ENCODE measurements around the gene PNPLA7.

PNPLA7 gene

DNA sequence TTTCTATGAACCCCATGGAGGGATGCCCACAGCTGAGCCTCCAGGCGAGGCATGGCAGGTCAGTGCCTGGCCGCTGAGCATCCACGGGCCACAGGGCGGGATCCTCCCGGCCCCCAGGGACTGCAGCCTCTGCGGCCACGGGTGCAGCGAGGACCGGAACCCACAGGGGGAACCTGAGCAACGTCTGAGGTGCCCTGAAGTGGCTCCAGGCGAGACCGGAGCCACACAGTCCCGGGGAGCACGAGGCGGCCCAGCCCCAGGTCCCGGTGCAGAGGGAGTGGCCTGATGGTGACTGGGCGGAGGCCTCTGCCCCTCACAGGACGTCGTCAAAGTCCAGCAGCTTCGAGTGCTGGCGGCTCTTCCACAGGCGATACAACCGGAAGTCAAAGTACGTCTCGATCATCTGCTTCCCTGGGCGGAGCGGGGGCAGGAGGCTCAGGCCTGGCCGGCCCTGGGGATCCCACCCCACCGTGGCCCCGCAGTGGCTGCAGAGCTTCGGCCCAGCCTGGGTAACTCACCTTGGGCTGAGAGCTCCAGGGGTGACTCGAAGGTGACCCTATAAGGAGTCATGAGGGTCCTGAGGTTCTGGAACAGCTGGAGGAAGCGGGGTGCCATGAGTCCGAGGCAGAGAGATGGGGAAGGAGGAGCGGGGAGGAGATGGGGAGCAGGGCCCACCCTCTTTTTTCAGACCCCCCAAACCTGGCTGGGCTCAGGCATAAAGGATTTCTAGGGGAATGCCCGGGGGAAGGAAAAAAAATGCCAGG, 100.9 kb downstream of the PNPLA7 start:
- peak in 2 of 5 donors; percentile 7 to 24 for DNase-seq

GRCh38 chr9:137448602-137448962, 101.6 kb downstream of the PNPLA7 start:
- DNase-seq = peak in 1 of 5 donors; percentile 5

DNA sequence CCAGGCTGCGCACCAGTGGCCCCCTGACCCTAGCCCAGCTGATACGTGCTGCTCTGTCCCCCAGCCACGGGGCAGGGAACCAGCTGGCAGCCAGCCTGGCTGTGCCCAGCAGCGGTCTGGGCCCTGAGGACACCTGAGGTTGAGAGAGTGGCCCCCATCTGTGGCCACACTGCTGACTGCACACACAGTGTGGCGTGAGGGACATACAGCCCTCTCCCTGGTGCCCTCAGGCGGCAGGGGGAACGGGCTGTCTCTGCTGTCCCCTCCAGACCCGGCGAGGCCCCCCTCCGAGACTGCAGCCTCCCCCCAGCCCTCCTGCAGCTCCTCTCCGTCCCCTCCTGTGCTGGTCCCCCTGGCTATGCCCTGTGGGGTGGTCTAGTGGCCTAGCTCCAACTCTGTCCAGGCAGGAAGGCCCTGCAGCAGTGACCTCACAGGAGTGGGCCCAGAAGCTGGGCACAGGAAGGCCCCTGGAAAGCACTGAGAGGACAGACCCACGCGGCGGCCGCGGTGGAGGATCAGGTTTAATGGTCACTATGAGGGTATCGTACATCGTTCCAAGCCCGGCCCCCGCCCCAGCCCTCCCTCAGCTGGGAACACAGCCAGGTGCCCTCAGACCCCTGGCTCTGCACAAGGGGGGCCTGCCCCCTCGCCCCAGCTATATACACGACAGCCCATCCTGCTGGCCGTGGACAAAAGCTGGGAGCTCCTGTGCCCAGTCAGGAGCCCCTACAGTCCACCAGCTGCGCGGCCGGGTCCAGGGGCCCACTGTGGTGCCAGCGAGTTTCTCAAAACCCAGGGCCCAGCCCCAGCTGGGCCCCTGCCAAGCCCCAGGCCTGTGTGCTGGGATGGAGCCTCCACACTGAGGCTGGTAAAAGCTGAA, 102.2 kb downstream of the PNPLA7 start:
- DNase-seq = peak in 1 of 5 donors; percentile 8

GRCh38 chr9:137446851-137447471, 103.2 kb downstream of the PNPLA7 start:
- DNase-seq = peak in 1 of 5 donors; percentile 3

DNA sequence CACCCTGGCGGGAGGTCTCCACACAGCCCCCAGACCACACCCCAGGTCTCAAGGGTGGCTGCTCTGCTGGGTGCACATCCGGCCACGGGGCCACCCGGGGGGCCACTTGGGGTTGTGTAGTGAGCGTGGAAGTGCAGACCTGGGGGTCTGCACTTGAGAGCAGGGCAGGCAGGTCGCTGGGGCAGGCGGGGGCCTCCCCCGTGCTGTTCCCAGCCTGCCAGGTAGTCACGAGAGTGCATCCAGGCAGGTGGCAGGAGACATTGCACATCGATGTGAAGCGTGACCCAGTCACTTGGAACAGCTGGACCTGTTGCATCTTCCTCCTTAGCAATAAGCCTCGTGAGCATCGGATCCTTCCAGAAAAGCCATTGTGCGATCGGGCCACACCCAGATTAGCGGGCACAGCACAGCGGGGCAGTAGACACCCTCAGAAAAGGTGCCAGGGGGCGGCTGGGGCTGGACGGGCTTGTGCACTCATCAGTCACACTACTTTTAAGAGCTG, 104.2 kb downstream of the PNPLA7 start:
- DNase-seq = peak in 1 of 5 donors; percentile 3

- peak; percentile 57 to 79 (median 72) for DNase-seq
These were observed 104.9 kb downstream of the PNPLA7 start for GRCh38 chr9:137445275-137445807.

GRCh38 chr9:137444106-137444790, 106.0 kb downstream of the PNPLA7 start:
- DNase-seq = no peak

DNA sequence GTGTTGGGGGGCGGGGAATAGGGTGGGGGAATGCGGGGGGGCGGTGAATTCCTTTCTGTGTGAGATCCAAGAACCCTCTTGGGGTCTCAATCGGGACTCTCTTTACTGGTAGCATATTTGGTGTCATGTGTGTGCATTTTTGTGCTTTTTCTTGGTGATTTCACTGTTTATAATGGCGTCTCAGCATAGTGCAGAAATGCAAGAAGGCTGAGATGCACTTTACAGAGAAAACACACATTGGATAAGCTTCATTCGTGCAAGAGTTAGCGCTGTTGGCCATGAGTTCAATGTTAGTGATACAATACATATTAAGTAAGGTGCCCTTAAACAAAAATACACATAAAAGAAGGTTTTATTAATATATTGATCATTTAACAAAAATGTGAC, 108.3 kb downstream of the PNPLA7 start:
- no peak for DNase-seq

- DNase-seq = no peak
These were observed 108.8 kb downstream of the PNPLA7 start, which contains the start of gene ENTPD8 for GRCh38 chr9:137441289-137441934. Gene ENTPD8 (minus strand): TSS chr9:137441357. CDS start chr9:137438285, 3,072 bp downstream.

GRCh38 chr9:137439158-137439714, 111.0 kb downstream of the PNPLA7 start:
- DNase-seq = peak in 1 of 5 donors; percentile 4

DNA sequence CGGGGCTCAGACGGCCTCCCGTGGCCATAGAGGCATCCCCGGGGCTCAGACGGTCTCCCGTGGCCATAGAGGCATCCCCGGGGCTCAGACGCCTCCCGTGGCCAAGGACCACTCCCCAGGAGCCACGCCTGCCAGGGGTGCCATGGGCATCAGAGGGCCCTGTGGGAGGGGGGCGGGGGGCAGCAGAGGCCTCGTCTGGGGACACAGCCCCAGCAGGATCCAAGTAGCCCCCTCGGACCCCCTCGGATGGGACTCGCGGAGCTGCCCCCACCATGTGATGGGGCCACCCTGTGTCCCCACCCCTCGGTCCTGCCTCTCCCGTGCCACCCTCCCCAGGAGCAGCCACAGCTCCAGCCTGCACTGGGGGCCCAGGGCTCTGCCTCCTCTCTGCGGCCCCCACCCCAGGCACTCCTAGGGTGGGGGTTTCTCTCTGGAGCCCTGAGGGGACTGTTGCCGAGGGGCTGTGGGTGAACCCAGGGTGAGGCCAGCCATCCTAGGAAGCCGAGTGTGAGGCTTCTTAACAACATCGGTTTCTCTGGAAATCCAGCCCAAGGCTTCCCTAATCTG, 111.5 kb downstream of the PNPLA7 start:
- DNase-seq = peak in 1 of 5 donors; percentile 2

- peak in 1 of 5 donors; percentile 3 for DNase-seq
These were observed 112.3 kb downstream of the PNPLA7 start for GRCh38 chr9:137437691-137438590.

DNA sequence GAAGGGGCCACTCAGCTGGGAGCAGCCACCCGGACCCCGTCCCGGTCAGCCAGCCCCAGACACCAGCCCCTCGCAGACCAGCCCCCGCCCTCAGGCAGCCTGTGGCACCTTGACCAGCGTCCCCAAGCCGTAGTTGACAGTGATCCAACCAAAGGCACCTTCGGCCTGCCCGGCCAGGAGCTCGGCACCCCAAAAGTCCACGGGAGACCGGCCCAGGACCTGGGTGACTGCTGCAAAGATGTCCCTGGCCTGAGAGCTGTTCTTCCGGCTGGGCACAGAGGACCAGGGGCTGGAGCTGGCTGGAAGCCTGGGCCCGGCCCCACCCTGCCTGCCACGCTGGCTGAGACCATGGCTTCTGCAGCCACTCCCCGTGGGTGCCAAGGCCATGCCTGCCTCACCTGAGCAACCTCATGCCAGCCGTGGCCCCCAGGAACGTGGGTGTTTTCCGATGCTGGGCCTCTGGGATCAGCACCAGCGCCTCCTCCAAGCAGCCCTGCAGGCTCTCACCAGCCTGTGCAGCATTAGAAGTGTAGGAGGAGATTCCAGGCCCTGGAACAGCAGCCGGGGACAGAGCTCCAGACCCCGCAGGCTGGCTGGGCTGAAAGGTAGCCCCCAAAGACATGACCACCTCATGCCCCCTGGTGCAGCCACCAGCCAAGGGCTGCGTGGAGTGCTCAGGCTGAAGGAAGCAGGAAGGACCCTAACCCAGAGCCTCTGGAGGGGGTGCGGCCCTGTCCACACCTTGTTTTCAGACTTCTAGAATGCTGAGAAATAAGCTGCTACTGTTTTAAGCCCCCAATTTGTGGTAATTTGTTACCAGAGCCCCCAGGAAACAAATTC, 113.2 kb downstream of the PNPLA7 start:
- DNase-seq = peak in 1 of 5 donors; percentile 0

- peak in 1 of 5 donors; percentile 4 for DNase-seq
These were observed 114.0 kb downstream of the PNPLA7 start for GRCh38 chr9:137435980-137436760.

- no peak for DNase-seq
These were observed 114.8 kb downstream of the PNPLA7 start for GRCh38 chr9:137435381-137435891.

GRCh38 chr9:137434498-137435380, 115.5 kb downstream of the PNPLA7 start:
- DNase-seq = no peak
